ENCODE data around the gene CEP164. TPM values are rescaled to one million over a fixed set of nuclear protein-coding genes. Genes with fewer than 3 reads are reported as not detected.

CEP164 gene
- total RNA-seq, 1 experiment from 2014 or later, result 21.0 TPM

DNA sequence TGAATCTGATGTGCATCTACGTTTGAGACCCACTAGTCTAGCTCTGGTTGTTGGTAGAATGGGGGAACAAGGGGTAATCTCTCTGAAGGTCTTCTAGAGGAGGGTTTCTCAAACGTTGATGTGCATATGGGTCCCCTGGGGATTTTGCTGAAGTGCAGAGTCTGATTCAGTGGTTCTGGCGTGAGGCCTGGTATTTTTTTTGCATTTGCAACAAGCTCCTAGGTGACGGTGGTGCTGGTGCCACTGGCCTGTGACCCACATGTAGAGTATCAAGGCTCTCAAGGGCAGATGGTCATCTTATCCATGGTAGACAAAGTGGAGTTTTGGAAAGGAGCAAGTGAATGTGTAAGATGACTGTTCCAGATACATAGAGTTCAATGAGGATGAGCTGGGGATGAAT lies 97.1 kb downstream of the CEP164 start:
- Mint-ChIP-seq H3K4me3 (no peak overlapping the region), H3K9me3 (no peaks in the 10 kb centered on the region), H3K4me1 (peaks cover 14% of the 10 kb centered on the region), H3K27me3 (ENCODE audit: low read depth) (peaks cover 3% of the 10 kb centered on the region; the same call in 1 of the 2 replicates), H3K36me3 (no peaks in the 10 kb centered on the region), H3K27ac (no peak overlapping the region)
- ChIA-PET CTCF (interaction anchor here (0.7 to 6.0 kb wide), 15 partner anchors 11 to 515 kb away, joined by 3 to 175 read pairs (median 25); no protein-coding TSS in a partner anchor), POLR2A (no interaction called here)
- no peak for DNase-seq (ENCODE audit: low spot score)
- no peak for ATAC-seq
- TF ChIP-seq TP53 (CRISPR knock-in tag; IDR thresholded peaks at IDR 0.05) (no peak), NR3C1 (CRISPR knock-in tag; conservative IDR thresholded peaks at IDR 0.05; ENCODE audit: low read depth) (no peak), FOXP1 (CRISPR knock-in tag; IDR thresholded peaks at IDR 0.05; ENCODE audit: borderline replicate concordance) (no peak)
- TF ChIP-seq, protein P1, sequence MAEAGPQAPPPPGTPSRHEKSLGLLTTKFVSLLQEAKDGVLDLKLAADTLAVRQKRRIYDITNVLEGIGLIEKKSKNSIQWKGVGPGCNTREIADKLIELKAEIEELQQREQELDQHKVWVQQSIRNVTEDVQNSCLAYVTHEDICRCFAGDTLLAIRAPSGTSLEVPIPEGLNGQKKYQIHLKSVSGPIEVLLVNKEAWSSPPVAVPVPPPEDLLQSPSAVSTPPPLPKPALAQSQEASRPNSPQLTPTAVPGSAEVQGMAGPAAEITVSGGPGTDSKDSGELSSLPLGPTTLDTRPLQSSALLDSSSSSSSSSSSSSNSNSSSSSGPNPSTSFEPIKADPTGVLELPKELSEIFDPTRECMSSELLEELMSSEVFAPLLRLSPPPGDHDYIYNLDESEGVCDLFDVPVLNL (CRISPR knock-in tag; IDR thresholded peaks at IDR 0.05; ENCODE audit: borderline replicate concordance, low read depth), result no peak
- TF ChIP-seq, protein P2, sequence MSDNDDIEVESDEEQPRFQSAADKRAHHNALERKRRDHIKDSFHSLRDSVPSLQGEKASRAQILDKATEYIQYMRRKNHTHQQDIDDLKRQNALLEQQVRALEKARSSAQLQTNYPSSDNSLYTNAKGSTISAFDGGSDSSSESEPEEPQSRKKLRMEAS (CRISPR knock-in tag; IDR thresholded peaks at IDR 0.05), result no peak
- TF ChIP-seq, protein P3, sequence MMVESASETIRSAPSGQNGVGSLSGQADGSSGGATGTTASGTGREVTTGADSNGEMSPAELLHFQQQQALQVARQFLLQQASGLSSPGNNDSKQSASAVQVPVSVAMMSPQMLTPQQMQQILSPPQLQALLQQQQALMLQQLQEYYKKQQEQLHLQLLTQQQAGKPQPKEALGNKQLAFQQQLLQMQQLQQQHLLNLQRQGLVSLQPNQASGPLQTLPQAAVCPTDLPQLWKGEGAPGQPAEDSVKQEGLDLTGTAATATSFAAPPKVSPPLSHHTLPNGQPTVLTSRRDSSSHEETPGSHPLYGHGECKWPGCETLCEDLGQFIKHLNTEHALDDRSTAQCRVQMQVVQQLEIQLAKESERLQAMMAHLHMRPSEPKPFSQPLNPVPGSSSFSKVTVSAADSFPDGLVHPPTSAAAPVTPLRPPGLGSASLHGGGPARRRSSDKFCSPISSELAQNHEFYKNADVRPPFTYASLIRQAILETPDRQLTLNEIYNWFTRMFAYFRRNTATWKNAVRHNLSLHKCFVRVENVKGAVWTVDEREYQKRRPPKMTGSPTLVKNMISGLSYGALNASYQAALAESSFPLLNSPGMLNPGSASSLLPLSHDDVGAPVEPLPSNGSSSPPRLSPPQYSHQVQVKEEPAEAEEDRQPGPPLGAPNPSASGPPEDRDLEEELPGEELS (CRISPR knock-in tag; IDR thresholded peaks at IDR 0.05), result no peak
- TF ChIP-seq, protein P4, sequence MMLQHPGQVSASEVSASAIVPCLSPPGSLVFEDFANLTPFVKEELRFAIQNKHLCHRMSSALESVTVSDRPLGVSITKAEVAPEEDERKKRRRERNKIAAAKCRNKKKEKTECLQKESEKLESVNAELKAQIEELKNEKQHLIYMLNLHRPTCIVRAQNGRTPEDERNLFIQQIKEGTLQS (CRISPR knock-in tag; conservative IDR thresholded peaks at IDR 0.05), result no peak
- TF ChIP-seq, protein P5, sequence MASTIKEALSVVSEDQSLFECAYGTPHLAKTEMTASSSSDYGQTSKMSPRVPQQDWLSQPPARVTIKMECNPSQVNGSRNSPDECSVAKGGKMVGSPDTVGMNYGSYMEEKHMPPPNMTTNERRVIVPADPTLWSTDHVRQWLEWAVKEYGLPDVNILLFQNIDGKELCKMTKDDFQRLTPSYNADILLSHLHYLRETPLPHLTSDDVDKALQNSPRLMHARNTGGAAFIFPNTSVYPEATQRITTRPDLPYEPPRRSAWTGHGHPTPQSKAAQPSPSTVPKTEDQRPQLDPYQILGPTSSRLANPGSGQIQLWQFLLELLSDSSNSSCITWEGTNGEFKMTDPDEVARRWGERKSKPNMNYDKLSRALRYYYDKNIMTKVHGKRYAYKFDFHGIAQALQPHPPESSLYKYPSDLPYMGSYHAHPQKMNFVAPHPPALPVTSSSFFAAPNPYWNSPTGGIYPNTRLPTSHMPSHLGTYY (CRISPR knock-in tag; IDR thresholded peaks at IDR 0.05), result no peak
- TF ChIP-seq, protein P6, sequence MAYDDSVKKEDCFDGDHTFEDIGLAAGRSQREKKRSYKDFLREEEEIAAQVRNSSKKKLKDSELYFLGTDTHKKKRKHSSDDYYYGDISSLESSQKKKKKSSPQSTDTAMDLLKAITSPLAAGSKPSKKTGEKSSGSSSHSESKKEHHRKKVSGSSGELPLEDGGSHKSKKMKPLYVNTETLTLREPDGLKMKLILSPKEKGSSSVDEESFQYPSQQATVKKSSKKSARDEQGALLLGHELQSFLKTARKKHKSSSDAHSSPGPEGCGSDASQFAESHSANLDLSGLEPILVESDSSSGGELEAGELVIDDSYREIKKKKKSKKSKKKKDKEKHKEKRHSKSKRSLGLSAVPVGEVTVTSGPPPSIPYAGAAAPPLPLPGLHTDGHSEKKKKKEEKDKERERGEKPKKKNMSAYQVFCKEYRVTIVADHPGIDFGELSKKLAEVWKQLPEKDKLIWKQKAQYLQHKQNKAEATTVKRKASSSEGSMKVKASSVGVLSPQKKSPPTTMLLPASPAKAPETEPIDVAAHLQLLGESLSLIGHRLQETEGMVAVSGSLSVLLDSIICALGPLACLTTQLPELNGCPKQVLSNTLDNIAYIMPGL (CRISPR knock-in tag; IDR thresholded peaks at IDR 0.05), result no peak

DNA sequence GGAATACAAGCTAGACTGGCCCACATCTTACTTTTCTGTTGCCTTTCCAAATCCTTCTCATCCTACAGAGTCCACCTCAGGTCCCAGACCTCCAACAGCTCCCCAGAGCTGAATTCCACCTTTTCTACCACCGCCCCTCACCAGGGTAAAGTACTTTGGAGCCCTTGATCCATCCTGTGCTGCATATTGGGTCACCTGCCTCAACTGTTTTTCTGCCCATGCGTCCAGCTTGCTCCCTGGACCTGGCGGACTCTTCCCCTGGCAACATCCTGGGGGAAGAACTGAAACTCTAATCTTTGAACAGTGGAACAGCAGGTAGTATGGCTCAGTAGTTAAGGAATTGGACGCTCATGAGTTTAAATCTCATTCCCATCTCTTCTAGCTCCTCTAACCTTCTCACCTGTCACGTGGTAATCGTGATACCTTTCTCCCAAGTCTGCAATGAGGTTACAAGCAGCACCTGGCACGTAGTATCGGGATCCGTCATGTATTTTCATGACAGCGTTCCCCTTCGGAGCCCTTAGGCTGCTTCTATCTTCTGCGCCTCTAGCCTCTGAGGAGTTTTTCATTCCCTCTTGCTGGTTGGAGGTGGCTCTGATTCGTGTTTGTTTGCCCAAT lies 98.1 kb downstream of the CEP164 start:
- Mint-ChIP-seq H3K27me3 (ENCODE audit: low read depth) (peaks cover 3% of the 10 kb centered on the region; the same call in 1 of the 2 replicates), H3K36me3 (no peaks in the 10 kb centered on the region), H3K9me3 (no peaks in the 10 kb centered on the region), H3K4me3 (no peak overlapping the region), H3K27ac (peak overlapping the region; percentile 50; the same call in 1 of the 2 replicates), H3K4me1 (peaks cover 20% of the 10 kb centered on the region)
- TF ChIP-seq, protein P1 (CRISPR knock-in tag; IDR thresholded peaks at IDR 0.05; ENCODE audit: borderline replicate concordance, low read depth), result no peak
- TF ChIP-seq, protein P7, sequence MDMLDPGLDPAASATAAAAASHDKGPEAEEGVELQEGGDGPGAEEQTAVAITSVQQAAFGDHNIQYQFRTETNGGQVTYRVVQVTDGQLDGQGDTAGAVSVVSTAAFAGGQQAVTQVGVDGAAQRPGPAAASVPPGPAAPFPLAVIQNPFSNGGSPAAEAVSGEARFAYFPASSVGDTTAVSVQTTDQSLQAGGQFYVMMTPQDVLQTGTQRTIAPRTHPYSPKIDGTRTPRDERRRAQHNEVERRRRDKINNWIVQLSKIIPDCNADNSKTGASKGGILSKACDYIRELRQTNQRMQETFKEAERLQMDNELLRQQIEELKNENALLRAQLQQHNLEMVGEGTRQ (CRISPR knock-in tag; IDR thresholded peaks at IDR 0.05), result 0 out of 2 replicates have a peak, but pooled peaks have one; percentile 19
- ATAC-seq (no peak; the same call in 1 of the 2 replicates), DNase-seq (ENCODE audit: low spot score) (no peak)
- ChIA-PET POLR2A (no interaction called here), CTCF (interaction anchor here (0.6 to 6.0 kb wide), 130 partner anchors 12 to 628 kb away, joined by 3 to 175 read pairs (median 6); partner anchors contain the start of genes CEP164, DSCAML1, PAFAH1B2 and SIDT2)
